ENCODE data around the gene SLC34A3.

- no peak for TF ChIP-seq REST (IDR thresholded peaks at IDR 0.05; ENCODE audit: insufficient read depth in 1 of 2, low read depth in 2 of 2, low read length in 2 of 2)
- no peak for TF ChIP-seq TAF1 (IDR thresholded peaks at IDR 0.05; ENCODE audit: borderline replicate concordance, insufficient read depth, low read length)
- no peak for TF ChIP-seq FOXP2 (optimal IDR thresholded peaks at IDR 0.05; ENCODE audit: borderline replicate concordance, extremely low read depth, extremely low read length, insufficient read depth)
Observed at GRCh38 chr9:137235424-137236237, 4.9 kb downstream of the SLC34A3 start.

Data from PFSK-1 (cell line).